Lower lobe of right lung (tissue), 2 donors: Measurements from ENCODE around the gene TANK. TPM values are rescaled to one million over a fixed set of nuclear protein-coding genes. Genes with fewer than 3 reads are reported as not detected.

Source experiments
- ATAC-seq, 2 donors: fragments of 200-7000 bp; cut with Tn5 transposase; one replicate each; pipeline ENCODE4 v1.9.1; 2020 to 2022; ENCODE audit warnings: mild to moderate bottlenecking in 2 of 2, moderate library complexity in 2 of 2
- DNase-seq: peaks from one replicate; pipeline ENCODE4 v3.0.0-alpha.2; 2020
- H3K27ac ChIP-seq: fragments of 200-600 bp; one replicate; pipeline ENCODE4 v1.8.0; 2022
- H3K27me3 ChIP-seq: fragments of 200-600 bp; one replicate; pipeline ENCODE4 v1.8.0; 2022; ENCODE audit warnings: low read depth
- H3K36me3 ChIP-seq: fragments of 200-600 bp; one replicate; pipeline ENCODE4 v1.8.0; 2022; ENCODE audit warnings: mild to moderate bottlenecking
- H3K4me1 ChIP-seq: fragments of 200-600 bp; one replicate; pipeline ENCODE4 v1.8.0; 2022
- H3K4me3 ChIP-seq: fragments of 200-600 bp; one replicate; pipeline ENCODE4 v1.8.0; 2022; ENCODE audit warnings: mild to moderate bottlenecking
- H3K9me3 ChIP-seq: fragments of 200-600 bp; one replicate; pipeline ENCODE4 v1.8.0; 2022
- intact Hi-C: fragments of 100-400 bp; cut with DNase I; formaldehyde crosslinking; loops from one replicate; pipeline ENCODE4 v1.11.0; 2022
- total RNA-seq: library from RNA; stranded (reverse); fragmentation: NEBNext Ultra II Directional; extraction: Animal tissue kit (Norgen Biotek cat#: 25700); gene quantifications from one replicate; pipeline ENCODE4 v1.2.1, GENCODE V29; 2021
- TF ChIP-seq, protein P1 (sequence below): fragments of 200-600 bp; IDR thresholded peaks from one replicate; pipeline ENCODE4 v1.8.0; 2022; ENCODE audit warnings: antibody characterized with exemption, mild to moderate bottlenecking
- donor health status: DM: no; HTN: yes; CAD: no; lungs with severe emphysema.

Gene TANK
- total RNA-seq, 1 donor from 2014 or later = 77.5 TPM

DNA sequence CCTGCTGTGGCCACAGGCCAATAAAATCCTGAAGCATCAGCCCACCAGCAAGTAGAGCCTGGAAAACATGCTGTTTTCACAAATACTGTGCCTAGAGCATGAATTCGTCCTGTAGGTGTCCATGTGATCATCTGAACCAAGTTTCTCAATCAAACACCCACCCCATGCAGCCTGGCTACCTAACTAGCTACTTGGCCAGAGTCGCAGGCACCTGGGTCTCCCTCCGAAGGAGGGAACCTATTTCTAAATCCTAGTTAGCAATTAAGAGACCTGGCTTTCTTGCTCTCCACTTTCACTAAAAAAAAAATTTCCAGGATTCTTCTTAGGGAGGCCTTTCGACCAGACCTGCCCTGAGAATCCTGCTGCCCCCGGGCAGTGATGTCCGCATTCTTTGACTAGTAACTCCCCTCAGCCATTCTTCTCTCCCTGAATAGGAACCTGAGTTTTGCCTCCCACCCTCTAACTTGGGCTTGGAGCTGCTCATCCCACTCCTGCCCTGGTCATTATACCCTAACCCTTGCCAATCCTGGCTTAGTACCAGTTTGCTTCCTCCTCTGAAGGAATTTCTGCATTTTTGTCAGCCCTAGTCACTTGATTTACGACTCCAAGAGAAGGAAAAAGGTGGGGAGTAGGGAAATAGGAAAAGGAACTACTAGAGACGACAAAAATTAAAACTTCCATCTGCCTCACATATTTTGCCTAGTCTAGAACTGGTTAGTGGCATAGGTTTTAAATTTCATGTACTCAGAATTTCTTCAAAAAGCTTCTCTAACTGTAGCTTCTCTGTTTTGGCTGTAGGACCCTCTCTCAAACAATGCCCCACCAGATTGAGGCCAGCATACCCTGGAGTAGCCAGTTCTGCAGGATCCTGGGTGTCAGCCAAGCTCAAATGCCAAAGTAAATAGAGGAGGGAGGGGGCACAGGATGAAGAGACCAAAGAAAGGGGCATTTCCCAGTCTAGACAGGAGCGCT lies 25.4 kb upstream of the TANK start:
- no peak for DNase-seq
- Histone ChIP-seq H3K27ac (peak overlapping the region; percentile 66), H3K4me3 (no peak overlapping the region), H3K4me1 (peaks cover 49% of the 10 kb centered on the region), H3K27me3 (no peaks in the 10 kb centered on the region), H3K9me3 (no peaks in the 10 kb centered on the region), H3K36me3 (no peaks in the 10 kb centered on the region)
- intact Hi-C loops = no loop called here
- ATAC-seq = peak; percentile 27 to 59
- TF ChIP-seq, protein P1, sequence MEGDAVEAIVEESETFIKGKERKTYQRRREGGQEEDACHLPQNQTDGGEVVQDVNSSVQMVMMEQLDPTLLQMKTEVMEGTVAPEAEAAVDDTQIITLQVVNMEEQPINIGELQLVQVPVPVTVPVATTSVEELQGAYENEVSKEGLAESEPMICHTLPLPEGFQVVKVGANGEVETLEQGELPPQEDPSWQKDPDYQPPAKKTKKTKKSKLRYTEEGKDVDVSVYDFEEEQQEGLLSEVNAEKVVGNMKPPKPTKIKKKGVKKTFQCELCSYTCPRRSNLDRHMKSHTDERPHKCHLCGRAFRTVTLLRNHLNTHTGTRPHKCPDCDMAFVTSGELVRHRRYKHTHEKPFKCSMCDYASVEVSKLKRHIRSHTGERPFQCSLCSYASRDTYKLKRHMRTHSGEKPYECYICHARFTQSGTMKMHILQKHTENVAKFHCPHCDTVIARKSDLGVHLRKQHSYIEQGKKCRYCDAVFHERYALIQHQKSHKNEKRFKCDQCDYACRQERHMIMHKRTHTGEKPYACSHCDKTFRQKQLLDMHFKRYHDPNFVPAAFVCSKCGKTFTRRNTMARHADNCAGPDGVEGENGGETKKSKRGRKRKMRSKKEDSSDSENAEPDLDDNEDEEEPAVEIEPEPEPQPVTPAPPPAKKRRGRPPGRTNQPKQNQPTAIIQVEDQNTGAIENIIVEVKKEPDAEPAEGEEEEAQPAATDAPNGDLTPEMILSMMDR = no peak

DNA sequence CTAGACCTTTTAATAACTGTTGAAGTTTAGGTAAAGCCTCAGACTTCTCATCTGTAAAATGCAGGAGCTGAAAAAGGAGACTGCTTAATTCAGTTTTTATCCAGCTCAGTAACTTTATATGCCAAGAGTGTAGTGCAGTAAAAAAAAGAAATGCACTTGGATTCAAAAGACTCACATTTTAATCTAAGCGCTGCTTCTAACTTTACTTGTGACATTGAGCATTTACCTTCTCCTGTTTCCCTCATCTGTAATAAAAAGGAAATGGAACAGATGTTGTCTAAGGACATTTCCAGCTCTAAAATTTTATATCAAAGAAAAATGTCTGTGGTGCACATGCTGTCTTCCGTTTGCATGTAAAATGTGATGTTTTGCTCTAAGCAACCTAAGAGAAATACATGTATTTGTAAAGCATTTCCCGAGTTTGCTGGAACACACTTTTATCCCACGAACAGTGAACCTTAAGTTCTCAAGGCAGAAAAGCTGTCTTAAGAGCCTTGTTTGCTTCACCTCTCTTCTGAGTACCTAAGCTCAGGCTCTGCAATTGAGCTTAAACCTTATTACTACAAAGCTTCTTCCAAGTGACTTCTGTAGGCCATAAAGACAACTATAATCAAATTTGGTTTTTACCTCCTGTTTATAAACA lies 24.2 kb upstream of the TANK start:
- no peaks in the 10 kb centered on the region for H3K27me3 ChIP-seq
- intact Hi-C loops = no loop called here

DNA sequence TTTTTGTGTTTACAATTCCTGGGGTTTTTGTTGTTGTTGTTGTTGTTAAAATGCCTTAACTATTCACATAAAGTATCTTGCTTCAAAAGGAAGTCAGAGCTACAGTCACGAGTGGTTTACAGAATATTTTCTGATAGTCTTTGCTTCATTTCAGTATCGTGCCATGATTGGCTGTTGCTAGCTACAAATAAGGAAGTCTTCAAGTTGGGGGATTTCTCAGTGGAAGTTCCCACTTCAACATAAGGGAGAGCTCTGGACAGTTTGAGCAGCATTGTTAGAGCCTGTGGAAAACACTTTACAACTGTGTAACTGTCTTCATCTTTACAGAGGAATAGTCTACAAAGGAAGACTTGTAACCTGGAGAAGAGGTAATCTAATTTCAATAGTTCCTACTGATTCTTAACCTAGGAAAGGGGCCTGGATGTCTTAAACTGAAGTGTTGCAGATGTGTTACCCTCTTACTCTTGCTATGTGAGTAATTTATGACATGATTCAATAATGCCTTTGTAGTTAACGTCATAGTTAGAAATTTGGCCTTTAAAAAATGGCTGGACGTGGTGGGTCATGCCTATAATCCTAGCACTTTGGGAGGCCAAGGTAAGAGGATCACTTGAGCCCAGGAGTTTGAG lies 23.4 kb upstream of the TANK start:
- ATAC-seq (peak; percentile 90 to 93), DNase-seq (no peak)
- H3K36me3 ChIP-seq = no peaks in the 10 kb centered on the region
- intact Hi-C loops = no loop called here
- TF ChIP-seq, protein P1 = no peak
- H3K27ac ChIP-seq = peak overlapping the region; percentile 66
- H3K9me3 ChIP-seq = no peaks in the 10 kb centered on the region
- peak overlapping the region; percentile 44 for H3K4me3 ChIP-seq
- H3K4me1 ChIP-seq = peaks cover 52% of the 10 kb centered on the region
- no peaks in the 10 kb centered on the region for H3K27me3 ChIP-seq

More for the DNA sequence above, 24.2 kb upstream of the TANK start:
- DNase-seq = no peak
- Histone ChIP-seq H3K4me3 (peak overlapping the region; percentile 44), H3K9me3 (no peaks in the 10 kb centered on the region), H3K27ac (peak overlapping the region; percentile 66), H3K36me3 (no peaks in the 10 kb centered on the region), H3K4me1 (peaks cover 52% of the 10 kb centered on the region)
- TF ChIP-seq, protein P1 = no peak
- ATAC-seq = peak in 1 of 2 donors; percentile 63

DNA sequence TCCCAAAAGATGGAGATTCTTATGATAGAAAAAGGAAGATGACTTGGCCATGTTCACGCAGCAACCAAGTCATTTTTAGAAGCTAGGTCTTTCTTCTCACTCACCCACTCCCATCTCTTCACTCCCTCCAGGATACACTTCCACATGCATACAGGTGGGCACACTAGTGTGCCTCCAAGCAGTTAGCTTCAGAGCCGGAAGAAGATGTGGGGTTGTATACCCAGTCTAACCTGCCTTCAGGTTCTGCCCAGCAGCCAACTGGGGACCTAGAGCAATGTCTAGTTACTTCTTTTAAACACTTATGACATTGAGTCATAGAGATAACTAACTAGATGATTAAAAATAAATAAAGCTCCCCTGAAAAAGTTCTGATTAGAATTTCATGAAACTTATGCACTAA lies 21.8 kb upstream of the TANK start:
- intact Hi-C loops = no loop called here
- DNase-seq (no peak), ATAC-seq (peak; percentile 53 to 57)
- Histone ChIP-seq H3K27ac (no peak overlapping the region), H3K36me3 (no peaks in the 10 kb centered on the region), H3K4me1 (peaks cover 52% of the 10 kb centered on the region), H3K27me3 (no peaks in the 10 kb centered on the region), H3K9me3 (no peaks in the 10 kb centered on the region), H3K4me3 (peak overlapping the region; percentile 44)
- TF ChIP-seq, protein P1 = no peak
